HCT116 (cell line): ENCODE data around the gene COA7. TPM values are rescaled to one million over a fixed set of nuclear protein-coding genes. Genes with fewer than 3 reads are reported as not detected.

Experiments
- ATAC-seq: fragments of 200-7000 bp; cut with Tn5 transposase; 2 replicates; pipeline ENCODE4 v1.9.1; 2020; ENCODE audit warnings: mild to moderate bottlenecking, moderate library complexity
- BruUV-seq: library from RNA; stranded (reverse); fragments of 400-500 nt; replicated peaks from 2 replicates; lab custom pipeline; 2021; lab: Mats Ljungman, UMichigan
- CTCF ChIA-PET: fragments of 300-600 bp; sonication (Branson Sonifier 250); formaldehyde crosslinking; loops from one replicate; lab custom pipeline; 2021; ENCODE audit warnings: antibody characterized with exemption; lab: Charles Lee
- POLR2A ChIA-PET: fragments of 300-600, 350-600 bp; sonication (Branson Sonifier 250); formaldehyde crosslinking; loops from one replicate; lab custom pipeline; 2021; ENCODE audit warnings: antibody characterized with exemption; lab: Charles Lee
- RAD21 ChIA-PET, 2 experiments: fragments of 300-600 bp; sonication (Branson Sonifier 250); formaldehyde crosslinking; loops; one replicate each; lab custom pipeline; 2023; ENCODE audit warnings: low total read pairs in 2 of 2; ENCODE audit not compliant: uncharacterized antibody in 2 of 2, unreplicated experiment in 2 of 2, low non-redundant PET in 1 of 2; lab: Charles Lee
- DNase-seq: peaks from one replicate; pipeline ENCODE4 v3.0.0-alpha.2; 2010; ENCODE audit warnings: low read depth, low spot score
- H2AFZ ChIP-seq: fragments of 200-600 bp; shearing (Covaris generic), sonication (generic); 2 replicates; pipeline ENCODE4 v1.6.1; 2017; ENCODE audit warnings: low read depth, mixed run types, mixed read lengths, antibody characterized with exemption, low read length; ENCODE audit not compliant: poor library complexity, severe bottlenecking
- H3K27ac ChIP-seq: 2 replicates; pipeline ENCODE4 v1.5.1; 2012; ENCODE audit warnings: low read depth, low read length
- H3K27me3 ChIP-seq: fragments of 200-600 bp; sonication (generic); 2 replicates; pipeline ENCODE4 v1.6.1; 2016; ENCODE audit warnings: mixed run types, low read length, mixed read lengths; ENCODE audit not compliant: insufficient read depth
- H3K36me3 ChIP-seq, 2 experiments: fragments of 200-500 bp in 1 of 2; fragments of 200-600 bp in 1 of 2; sonication (Bioruptor generic) in 1 of 2; sonication (generic) in 1 of 2; 2 replicates each; pipeline versions ENCODE4 v1.5.1 to v1.6.1; 2014 to 2016; ENCODE audit warnings: low read length in 2 of 2, inconsistent platforms in 1 of 2, mixed read lengths in 1 of 2, mixed run types in 1 of 2; ENCODE audit not compliant: insufficient read depth in 2 of 2, control insufficient read depth in 1 of 2
- H3K4me1 ChIP-seq, 2 experiments: fragments of 200-600 bp in 1 of 2; sonication (generic) in 1 of 2; 2 replicates each; pipeline versions ENCODE4 v1.5.1 to v1.6.1; 2012 to 2017; ENCODE audit warnings: low read length in 2 of 2, inconsistent platforms in 1 of 2, mild to moderate bottlenecking in 1 of 2, mixed read lengths in 1 of 2, mixed run types in 1 of 2, moderate library complexity in 1 of 2; ENCODE audit not compliant: insufficient read depth in 2 of 2, control insufficient read depth in 1 of 2
- H3K4me2 ChIP-seq: fragments of 200-600 bp; sonication (generic); 2 replicates; pipeline ENCODE4 v1.6.1; 2017; ENCODE audit warnings: mixed run types, low read length, mixed read lengths
- H3K4me3 ChIP-seq, 2 experiments: fragments of 200-600 bp in 1 of 2; sonication (generic) in 1 of 2; replicated peaks in 1 of 2; 2 replicates each; pipeline ENCODE4 v1.5.1; 2011 to 2016; ENCODE audit warnings: low read length in 2 of 2, control low read depth in 1 of 2, low read depth in 1 of 2, mild to moderate bottlenecking in 1 of 2, mixed read lengths in 1 of 2, mixed run types in 1 of 2
- H3K79me2 ChIP-seq: fragments of 200-600 bp; sonication (generic); 2 replicates; pipeline ENCODE4 v1.6.1; 2017; ENCODE audit warnings: mild to moderate bottlenecking, mixed run types, low read length, moderate library complexity, mixed read lengths; ENCODE audit not compliant: insufficient read depth
- H3K9ac ChIP-seq: fragments of 200-600 bp; sonication (generic); 2 replicates; pipeline ENCODE4 v1.6.1; 2016; ENCODE audit warnings: low read length, mixed read lengths
- H3K9me2 ChIP-seq: fragments of 200-600 bp; sonication (generic), shearing (Covaris generic); 2 replicates; pipeline ENCODE4 v1.6.1; 2017; ENCODE audit warnings: mixed run types, mild to moderate bottlenecking, moderate library complexity; ENCODE audit not compliant: insufficient read depth
- H3K9me3 ChIP-seq, 2 experiments: fragments of 200-500 bp in 1 of 2; fragments of 200-600 bp in 1 of 2; sonication (Bioruptor generic) in 1 of 2; sonication (generic) in 1 of 2; 2 replicates each; pipeline ENCODE4 v1.6.1; 2014 to 2017; ENCODE audit warnings: low read length in 2 of 2, mixed read lengths in 2 of 2, inconsistent platforms in 1 of 2, low read depth in 1 of 2, mild to moderate bottlenecking in 1 of 2, mixed run types in 1 of 2, moderate library complexity in 1 of 2; ENCODE audit not compliant: control insufficient read depth in 1 of 2, insufficient read depth in 1 of 2
- H4K20me1 ChIP-seq: fragments of 200-600 bp; sonication (generic), shearing (Covaris generic); 2 replicates; pipeline ENCODE4 v1.6.1; 2017; ENCODE audit warnings: mixed run types, mild to moderate bottlenecking, moderate library complexity; ENCODE audit not compliant: insufficient read depth
- ATF3 ChIP-seq: IDR thresholded peaks from 2 replicates; pipeline ENCODE4 v1.6.1; 2012
- CBX3 ChIP-seq: IDR thresholded peaks from 2 replicates; pipeline ENCODE4 v1.6.1; 2012; ENCODE audit warnings: low read depth
- CEBPB ChIP-seq: IDR thresholded peaks from 2 replicates; pipeline ENCODE4 v1.6.1; 2012; ENCODE audit warnings: low read depth
- EGR1 ChIP-seq: IDR thresholded peaks from 2 replicates; pipeline ENCODE4 v1.6.1; 2012; ENCODE audit warnings: low read depth
- ELF1 ChIP-seq: IDR thresholded peaks from 2 replicates; pipeline ENCODE4 v1.6.1; 2012; ENCODE audit warnings: low read depth, borderline replicate concordance
- EZH2 ChIP-seq: fragments of 200-600 bp; sonication (generic); IDR thresholded peaks from 2 replicates; pipeline ENCODE4 v1.6.1; 2017; ENCODE audit warnings: antibody characterized with exemption, mixed run types
- EZH2phosphoT487 ChIP-seq: fragments of 200-600 bp; IDR thresholded peaks from 2 replicates; pipeline ENCODE4 v1.6.1; 2018; ENCODE audit warnings: antibody characterized with exemption, borderline replicate concordance
- FOSL1 ChIP-seq: IDR thresholded peaks from 2 replicates; pipeline ENCODE4 v1.6.1; 2012; ENCODE audit warnings: low read depth
- JUND ChIP-seq: IDR thresholded peaks from 2 replicates; pipeline ENCODE4 v1.6.1; 2012
- POLR2AphosphoS5 ChIP-seq: IDR thresholded peaks from 2 replicates; pipeline ENCODE4 v1.6.1; 2011; ENCODE audit warnings: mild to moderate bottlenecking, low read depth, low read length, moderate library complexity
- RAD21 ChIP-seq: IDR thresholded peaks from 2 replicates; pipeline ENCODE4 v1.6.1; 2012; ENCODE audit warnings: low read depth, mild to moderate bottlenecking
- SIN3A ChIP-seq: IDR thresholded peaks from 2 replicates; pipeline ENCODE4 v1.6.1; 2012; ENCODE audit warnings: low read depth
- SP1 ChIP-seq: IDR thresholded peaks from 2 replicates; pipeline ENCODE4 v1.6.1; 2012; ENCODE audit warnings: low read depth
- SRF ChIP-seq: IDR thresholded peaks from 2 replicates; pipeline ENCODE4 v1.6.1; 2012; ENCODE audit warnings: low read depth
- TCF7L2 ChIP-seq: IDR thresholded peaks from 2 replicates; pipeline ENCODE4 v1.7.0; 2011; ENCODE audit warnings: borderline replicate concordance, inconsistent platforms; ENCODE audit not compliant: insufficient read depth, insufficient read length; ENCODE audit errors: extremely low read depth
- YY1 ChIP-seq: IDR thresholded peaks from 2 replicates; pipeline ENCODE4 v1.6.1; 2011; ENCODE audit warnings: low read length, low read depth, moderate library complexity, mild to moderate bottlenecking; ENCODE audit not compliant: insufficient replicate concordance; ENCODE audit errors: extremely low read depth
- ZBTB33 ChIP-seq: IDR thresholded peaks from 2 replicates; pipeline ENCODE4 v1.6.1; 2011; ENCODE audit warnings: mild to moderate bottlenecking, low read length, moderate library complexity; ENCODE audit not compliant: insufficient replicate concordance; ENCODE audit errors: extremely low read depth
- ZNF274 ChIP-seq: fragments of 200-500 bp; sonication (Bioruptor generic); IDR thresholded peaks from 2 replicates; pipeline ENCODE4 v1.6.1; 2014; ENCODE audit warnings: mild to moderate bottlenecking, low read depth, low read length, inconsistent platforms
- intact Hi-C: fragments of 100-400 bp; cut with micrococcal nuclease; formaldehyde crosslinking; loops from 2 replicates; pipeline ENCODE4 v1.10.0; 2022
- total RNA-seq: library from RNA; stranded (reverse); gene quantifications from one replicate; pipeline ENCODE4 v1.2.1, GENCODE V29; 2021; ENCODE audit not compliant: unreplicated experiment
- TF ChIP-seq, protein P1 (sequence below), 3 experiments: fragments of 200-600 bp in 1 of 3; sonication (generic) in 1 of 3; IDR thresholded peaks in 2 of 3; conservative IDR thresholded peaks in 1 of 3; 2 replicates each; pipeline ENCODE4 v1.5.1; 2012 to 2017; ENCODE audit warnings: low read depth in 2 of 3, low read length in 2 of 3, antibody characterized with exemption in 1 of 3, borderline replicate concordance in 1 of 3, control low read depth in 1 of 3, mild to moderate bottlenecking in 1 of 3, mixed read lengths in 1 of 3, mixed run types in 1 of 3, moderate library complexity in 1 of 3; ENCODE audit not compliant: insufficient read depth in 1 of 3
- TF ChIP-seq, protein P2 (sequence below): IDR thresholded peaks from 2 replicates; pipeline ENCODE4 v1.6.1; 2012; ENCODE audit warnings: low read depth

Gene COA7
- total RNA-seq, 1 experiment from 2014 or later: 43.6 TPM

GRCh38 chr1:52673513-52673912 is 24.6 kb downstream of the COA7 start:
- H4K20me1 ChIP-seq: no peaks in the 10 kb centered on the region
- H3K9ac ChIP-seq: no peak overlapping the region
- no peak overlapping the region for H3K4me2 ChIP-seq
- no peak for ATAC-seq
- H3K27ac ChIP-seq: no peak overlapping the region
- no peaks in the 10 kb centered on the region for H3K36me3 ChIP-seq
- H3K4me3 ChIP-seq: no peak overlapping the region
- no peak overlapping the region for H2AFZ ChIP-seq
- H3K79me2 ChIP-seq: no peaks in the 10 kb centered on the region
- DNase-seq: no peak
- CTCF ChIA-PET: no interaction called here
- H3K9me3 ChIP-seq: no peaks in the 10 kb centered on the region
- intact Hi-C loops: no loop called here
- peaks cover 8 to 13% of the 10 kb centered on the region in 2 experiments; a peak in 3 of 4 replicates for H3K4me1 ChIP-seq
- POLR2A ChIA-PET: no interaction called here
- TF ChIP-seq SRF: no peak
- TF ChIP-seq ATF3: no peak
- no peak for TF ChIP-seq JUND
- TF ChIP-seq SP1: no peak
- no peak for TF ChIP-seq TCF7L2
- no peak for TF ChIP-seq EZH2
- TF ChIP-seq, protein P1, sequence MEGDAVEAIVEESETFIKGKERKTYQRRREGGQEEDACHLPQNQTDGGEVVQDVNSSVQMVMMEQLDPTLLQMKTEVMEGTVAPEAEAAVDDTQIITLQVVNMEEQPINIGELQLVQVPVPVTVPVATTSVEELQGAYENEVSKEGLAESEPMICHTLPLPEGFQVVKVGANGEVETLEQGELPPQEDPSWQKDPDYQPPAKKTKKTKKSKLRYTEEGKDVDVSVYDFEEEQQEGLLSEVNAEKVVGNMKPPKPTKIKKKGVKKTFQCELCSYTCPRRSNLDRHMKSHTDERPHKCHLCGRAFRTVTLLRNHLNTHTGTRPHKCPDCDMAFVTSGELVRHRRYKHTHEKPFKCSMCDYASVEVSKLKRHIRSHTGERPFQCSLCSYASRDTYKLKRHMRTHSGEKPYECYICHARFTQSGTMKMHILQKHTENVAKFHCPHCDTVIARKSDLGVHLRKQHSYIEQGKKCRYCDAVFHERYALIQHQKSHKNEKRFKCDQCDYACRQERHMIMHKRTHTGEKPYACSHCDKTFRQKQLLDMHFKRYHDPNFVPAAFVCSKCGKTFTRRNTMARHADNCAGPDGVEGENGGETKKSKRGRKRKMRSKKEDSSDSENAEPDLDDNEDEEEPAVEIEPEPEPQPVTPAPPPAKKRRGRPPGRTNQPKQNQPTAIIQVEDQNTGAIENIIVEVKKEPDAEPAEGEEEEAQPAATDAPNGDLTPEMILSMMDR (IDR thresholded peaks at IDR 0.05 in 2 of 3, conservative IDR thresholded peaks at IDR 0.05 in 1 of 3; ENCODE audit: borderline replicate concordance in 1 of 3, insufficient read depth in 1 of 3, low read depth in 2 of 3, low read length in 2 of 3): no peak
- no peak for TF ChIP-seq RAD21
- TF ChIP-seq ZNF274: no peak
- TF ChIP-seq FOSL1: no peak
- no peak for TF ChIP-seq CEBPB
- TF ChIP-seq EGR1: no peak
- no peak for TF ChIP-seq SIN3A
- TF ChIP-seq ELF1: no peak
- TF ChIP-seq POLR2AphosphoS5: no peak
- no peak for TF ChIP-seq ZBTB33
- TF ChIP-seq, protein P2, sequence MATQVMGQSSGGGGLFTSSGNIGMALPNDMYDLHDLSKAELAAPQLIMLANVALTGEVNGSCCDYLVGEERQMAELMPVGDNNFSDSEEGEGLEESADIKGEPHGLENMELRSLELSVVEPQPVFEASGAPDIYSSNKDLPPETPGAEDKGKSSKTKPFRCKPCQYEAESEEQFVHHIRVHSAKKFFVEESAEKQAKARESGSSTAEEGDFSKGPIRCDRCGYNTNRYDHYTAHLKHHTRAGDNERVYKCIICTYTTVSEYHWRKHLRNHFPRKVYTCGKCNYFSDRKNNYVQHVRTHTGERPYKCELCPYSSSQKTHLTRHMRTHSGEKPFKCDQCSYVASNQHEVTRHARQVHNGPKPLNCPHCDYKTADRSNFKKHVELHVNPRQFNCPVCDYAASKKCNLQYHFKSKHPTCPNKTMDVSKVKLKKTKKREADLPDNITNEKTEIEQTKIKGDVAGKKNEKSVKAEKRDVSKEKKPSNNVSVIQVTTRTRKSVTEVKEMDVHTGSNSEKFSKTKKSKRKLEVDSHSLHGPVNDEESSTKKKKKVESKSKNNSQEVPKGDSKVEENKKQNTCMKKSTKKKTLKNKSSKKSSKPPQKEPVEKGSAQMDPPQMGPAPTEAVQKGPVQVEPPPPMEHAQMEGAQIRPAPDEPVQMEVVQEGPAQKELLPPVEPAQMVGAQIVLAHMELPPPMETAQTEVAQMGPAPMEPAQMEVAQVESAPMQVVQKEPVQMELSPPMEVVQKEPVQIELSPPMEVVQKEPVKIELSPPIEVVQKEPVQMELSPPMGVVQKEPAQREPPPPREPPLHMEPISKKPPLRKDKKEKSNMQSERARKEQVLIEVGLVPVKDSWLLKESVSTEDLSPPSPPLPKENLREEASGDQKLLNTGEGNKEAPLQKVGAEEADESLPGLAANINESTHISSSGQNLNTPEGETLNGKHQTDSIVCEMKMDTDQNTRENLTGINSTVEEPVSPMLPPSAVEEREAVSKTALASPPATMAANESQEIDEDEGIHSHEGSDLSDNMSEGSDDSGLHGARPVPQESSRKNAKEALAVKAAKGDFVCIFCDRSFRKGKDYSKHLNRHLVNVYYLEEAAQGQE: no peak
- no peak for TF ChIP-seq YY1
- TF ChIP-seq CBX3: no peak
- no peak for TF ChIP-seq EZH2phosphoT487
- RAD21 ChIA-PET: no interaction called here
- BruUV-seq: no TSS peak
- H3K9me2 ChIP-seq: no peaks in the 10 kb centered on the region
- H3K27me3 ChIP-seq: no peaks in the 10 kb centered on the region
